ENCODE results near the gene HSDL1. TPM values are rescaled to one million over a fixed set of nuclear protein-coding genes. Genes with fewer than 3 reads are reported as not detected.

HSDL1 gene
- total and polyA plus RNA-seq, 4 donors, result 3.0 to 9.6 (median 5.3) TPM

- H3K4me1 ChIP-seq (ENCODE audit: control insufficient read depth in 4 of 4, insufficient read depth in 4 of 4, low read length in 3 of 4), result peaks cover 0 to 27% (median 14%) of the 10 kb centered on the region in 4 donors
- H3K27me3 ChIP-seq (ENCODE audit: control insufficient read depth in 4 of 4, insufficient read depth in 4 of 4, low read length in 3 of 4), result no peaks in the 10 kb centered on the region
- peaks cover 9 to 53% (median 19%) of the 10 kb centered on the region in 4 donors for H3K36me3 ChIP-seq (ENCODE audit: control insufficient read depth in 4 of 4, insufficient read depth in 3 of 4, low read depth in 1 of 4, low read length in 3 of 4)
- WGBS, result 95% methylated on average over 41 of the region's 41 CpGs
- no peak overlapping the region for H3K27ac ChIP-seq (ENCODE audit: low read depth in 1 of 2, low read length in 2 of 2)
- DNase-seq (ENCODE audit: low spot score), result no peak
- no peaks in the 10 kb centered on the region for H3K9me3 ChIP-seq (ENCODE audit: control insufficient read depth in 4 of 4, low read length in 3 of 4)
- TF ChIP-seq HNF4A (conservative IDR thresholded peaks at IDR 0.05) (no peak), NR2F2 (IDR thresholded peaks at IDR 0.05) (no peak), JUND (IDR thresholded peaks at IDR 0.05) (no peak), YY1 (IDR thresholded peaks at IDR 0.05) (no peak), RXRA (IDR thresholded peaks at IDR 0.05) (no peak), CTCF (IDR thresholded peaks at IDR 0.05; ENCODE audit: low read depth, low read length, missing input control) (no peak), RAD21 (IDR thresholded peaks at IDR 0.05) (no peak), FOXA1 (IDR thresholded peaks at IDR 0.05) (no peak), GABPA (IDR thresholded peaks at IDR 0.05 in 1 of 2, conservative IDR thresholded peaks at IDR 0.05 in 1 of 2) (no peak), FOXA2 (IDR thresholded peaks at IDR 0.05) (no peak), EGR1 (IDR thresholded peaks at IDR 0.05; ENCODE audit: low read depth in 2 of 2) (no peak), TAF1 (conservative IDR thresholded peaks at IDR 0.05) (no peak), REST (IDR thresholded peaks at IDR 0.05) (no peak), HNF4G (IDR thresholded peaks at IDR 0.05) (no peak), SP1 (IDR thresholded peaks at IDR 0.05) (no peak), ZBTB33 (IDR thresholded peaks at IDR 0.05) (no peak)
- TF ChIP-seq, protein P1, sequence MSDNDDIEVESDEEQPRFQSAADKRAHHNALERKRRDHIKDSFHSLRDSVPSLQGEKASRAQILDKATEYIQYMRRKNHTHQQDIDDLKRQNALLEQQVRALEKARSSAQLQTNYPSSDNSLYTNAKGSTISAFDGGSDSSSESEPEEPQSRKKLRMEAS (IDR thresholded peaks at IDR 0.05), result no peak
- TF ChIP-seq, protein P2, sequence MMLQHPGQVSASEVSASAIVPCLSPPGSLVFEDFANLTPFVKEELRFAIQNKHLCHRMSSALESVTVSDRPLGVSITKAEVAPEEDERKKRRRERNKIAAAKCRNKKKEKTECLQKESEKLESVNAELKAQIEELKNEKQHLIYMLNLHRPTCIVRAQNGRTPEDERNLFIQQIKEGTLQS (IDR thresholded peaks at IDR 0.05), result no peak
- H3K4me3 ChIP-seq (ENCODE audit: low read depth in 1 of 3, low read length in 3 of 3), result no peak overlapping the region
- H3K9ac ChIP-seq (ENCODE audit: low read depth in 1 of 2, low read length in 2 of 2), result no peak overlapping the region
Measured at GRCh38 chr16:84181144-84181915, 36.4 kb upstream of the HSDL1 start.
